ENCODE measurements around the gene PLA2G4A.

The PLA2G4A gene

DNA sequence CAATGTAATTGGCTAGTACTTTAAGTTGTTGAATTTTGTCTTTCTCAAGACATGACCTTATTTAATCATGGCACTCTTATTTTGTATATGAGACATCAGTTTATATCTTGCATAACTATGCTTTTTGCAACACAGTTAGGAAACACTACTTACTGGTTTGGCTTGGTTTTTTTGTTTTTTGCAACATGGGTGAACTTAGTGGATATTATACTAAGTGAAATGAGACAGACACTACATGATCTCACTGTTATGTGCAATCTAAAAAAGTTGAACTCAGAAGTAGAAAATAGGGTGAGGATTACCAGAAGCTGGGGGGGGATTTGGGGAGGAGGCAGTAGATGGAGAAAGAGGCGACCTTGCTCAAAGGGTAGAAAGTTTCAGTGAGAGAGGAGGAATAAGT, 132.1 kb downstream of the PLA2G4A start:
- Histone ChIP-seq H3K36me3 (ENCODE audit: insufficient read depth, low read length) (no peaks in the 10 kb centered on the region), H3K4me3 (ENCODE audit: low read length, poor library complexity, severe bottlenecking) (no peak overlapping the region), H3K9ac (ENCODE audit: low read depth, low read length, poor library complexity, severe bottlenecking) (no peak overlapping the region), H3K9me2 (replicated peaks; ENCODE audit: low read depth, low read length) (no peaks in the 10 kb centered on the region), H3K27me3 (ENCODE audit: insufficient read depth, low read length, poor library complexity, severe bottlenecking) (no peaks in the 10 kb centered on the region), H3K4me1 (ENCODE audit: insufficient read depth, low read length, poor library complexity, severe bottlenecking) (no peaks in the 10 kb centered on the region), H4K20me1 (ENCODE audit: insufficient read depth, low read length, poor library complexity, severe bottlenecking) (no peaks in the 10 kb centered on the region), H3K9me3 (ENCODE audit: insufficient read depth, low read depth, low read length) (no peaks in the 10 kb centered on the region), H2AFZ (ENCODE audit: low read length) (no peak overlapping the region), H3F3A (ENCODE audit: low read depth) (no peaks in the 10 kb centered on the region), H3K4me2 (ENCODE audit: low read depth, low read length, poor library complexity, severe bottlenecking) (no peak overlapping the region), H3K79me2 (ENCODE audit: insufficient read depth, low read length) (no peaks in the 10 kb centered on the region)
- no peak for TF ChIP-seq EZH2phosphoT487 (IDR thresholded peaks at IDR 0.05; ENCODE audit: borderline replicate concordance)
- TF ChIP-seq, protein P1, sequence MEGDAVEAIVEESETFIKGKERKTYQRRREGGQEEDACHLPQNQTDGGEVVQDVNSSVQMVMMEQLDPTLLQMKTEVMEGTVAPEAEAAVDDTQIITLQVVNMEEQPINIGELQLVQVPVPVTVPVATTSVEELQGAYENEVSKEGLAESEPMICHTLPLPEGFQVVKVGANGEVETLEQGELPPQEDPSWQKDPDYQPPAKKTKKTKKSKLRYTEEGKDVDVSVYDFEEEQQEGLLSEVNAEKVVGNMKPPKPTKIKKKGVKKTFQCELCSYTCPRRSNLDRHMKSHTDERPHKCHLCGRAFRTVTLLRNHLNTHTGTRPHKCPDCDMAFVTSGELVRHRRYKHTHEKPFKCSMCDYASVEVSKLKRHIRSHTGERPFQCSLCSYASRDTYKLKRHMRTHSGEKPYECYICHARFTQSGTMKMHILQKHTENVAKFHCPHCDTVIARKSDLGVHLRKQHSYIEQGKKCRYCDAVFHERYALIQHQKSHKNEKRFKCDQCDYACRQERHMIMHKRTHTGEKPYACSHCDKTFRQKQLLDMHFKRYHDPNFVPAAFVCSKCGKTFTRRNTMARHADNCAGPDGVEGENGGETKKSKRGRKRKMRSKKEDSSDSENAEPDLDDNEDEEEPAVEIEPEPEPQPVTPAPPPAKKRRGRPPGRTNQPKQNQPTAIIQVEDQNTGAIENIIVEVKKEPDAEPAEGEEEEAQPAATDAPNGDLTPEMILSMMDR (conservative IDR thresholded peaks at IDR 0.05; ENCODE audit: low read length), result no peak

- Histone ChIP-seq H3K79me2 (ENCODE audit: insufficient read depth, low read length) (no peaks in the 10 kb centered on the region), H3K36me3 (ENCODE audit: insufficient read depth, low read length) (no peaks in the 10 kb centered on the region), H3K9me3 (ENCODE audit: insufficient read depth, low read depth, low read length) (no peaks in the 10 kb centered on the region), H3K4me2 (ENCODE audit: low read depth, low read length, poor library complexity, severe bottlenecking) (no peak overlapping the region), H4K20me1 (ENCODE audit: insufficient read depth, low read length, poor library complexity, severe bottlenecking) (no peaks in the 10 kb centered on the region), H3K9ac (ENCODE audit: low read depth, low read length, poor library complexity, severe bottlenecking) (no peak overlapping the region), H3F3A (ENCODE audit: low read depth) (no peaks in the 10 kb centered on the region), H2AFZ (ENCODE audit: low read length) (no peak overlapping the region), H3K9me2 (replicated peaks; ENCODE audit: low read depth, low read length) (no peaks in the 10 kb centered on the region), H3K27me3 (ENCODE audit: insufficient read depth, low read length, poor library complexity, severe bottlenecking) (no peaks in the 10 kb centered on the region), H3K4me1 (ENCODE audit: insufficient read depth, low read length, poor library complexity, severe bottlenecking) (no peaks in the 10 kb centered on the region), H3K4me3 (ENCODE audit: low read length, poor library complexity, severe bottlenecking) (no peak overlapping the region)
- TF ChIP-seq, protein P1 (conservative IDR thresholded peaks at IDR 0.05; ENCODE audit: low read length), result no peak
- no peak for TF ChIP-seq EZH2phosphoT487 (IDR thresholded peaks at IDR 0.05; ENCODE audit: borderline replicate concordance)
These were observed 137.1 kb downstream of the PLA2G4A start for GRCh38 chr1:186965847-186966246.

GRCh38 chr1:186966456-186966855, 137.7 kb downstream of the PLA2G4A start:
- H3K36me3 ChIP-seq (ENCODE audit: insufficient read depth, low read length), result no peaks in the 10 kb centered on the region
- no peak overlapping the region for H3K9ac ChIP-seq (ENCODE audit: low read depth, low read length, poor library complexity, severe bottlenecking)
- TF ChIP-seq, protein P1 (conservative IDR thresholded peaks at IDR 0.05; ENCODE audit: low read length), result no peak
- no peak for TF ChIP-seq EZH2phosphoT487 (IDR thresholded peaks at IDR 0.05; ENCODE audit: borderline replicate concordance)
- no peak overlapping the region for H2AFZ ChIP-seq (ENCODE audit: low read length)
- H3K79me2 ChIP-seq (ENCODE audit: insufficient read depth, low read length), result no peaks in the 10 kb centered on the region
- no peaks in the 10 kb centered on the region for H3K27me3 ChIP-seq (ENCODE audit: insufficient read depth, low read length, poor library complexity, severe bottlenecking)
- no peak overlapping the region for H3K4me2 ChIP-seq (ENCODE audit: low read depth, low read length, poor library complexity, severe bottlenecking)
- H3F3A ChIP-seq (ENCODE audit: low read depth), result no peaks in the 10 kb centered on the region
- H3K9me3 ChIP-seq (ENCODE audit: insufficient read depth, low read depth, low read length), result no peaks in the 10 kb centered on the region
- H4K20me1 ChIP-seq (ENCODE audit: insufficient read depth, low read length, poor library complexity, severe bottlenecking), result no peaks in the 10 kb centered on the region
- no peaks in the 10 kb centered on the region for H3K4me1 ChIP-seq (ENCODE audit: insufficient read depth, low read length, poor library complexity, severe bottlenecking)
- H3K4me3 ChIP-seq (ENCODE audit: low read length, poor library complexity, severe bottlenecking), result no peak overlapping the region
- no peaks in the 10 kb centered on the region for H3K9me2 ChIP-seq (replicated peaks; ENCODE audit: low read depth, low read length)

Measured in Loucy (cell line).